Stimulated activated CD4-positive, alpha-beta T cell treated with anti-CD3 and anti-CD28 coated beads, Interleukin-15, amount 100 ng/mL, for 1 hour (primary cell): Measurements from ENCODE around the gene SORCS3.
"Not testable (repeated sequence)": the region's sequence is repeated elsewhere in the genome, so short reads cannot be mapped to it uniquely, and the experiment has no call there.

Source experiments
- DNase-seq, 2 donors: peaks; one replicate each; pipeline ENCODE4 v3.0.0-alpha.2; 2020; ENCODE audit warnings: low read depth in 1 of 2, low spot score in 1 of 2

Gene SORCS3

DNA sequence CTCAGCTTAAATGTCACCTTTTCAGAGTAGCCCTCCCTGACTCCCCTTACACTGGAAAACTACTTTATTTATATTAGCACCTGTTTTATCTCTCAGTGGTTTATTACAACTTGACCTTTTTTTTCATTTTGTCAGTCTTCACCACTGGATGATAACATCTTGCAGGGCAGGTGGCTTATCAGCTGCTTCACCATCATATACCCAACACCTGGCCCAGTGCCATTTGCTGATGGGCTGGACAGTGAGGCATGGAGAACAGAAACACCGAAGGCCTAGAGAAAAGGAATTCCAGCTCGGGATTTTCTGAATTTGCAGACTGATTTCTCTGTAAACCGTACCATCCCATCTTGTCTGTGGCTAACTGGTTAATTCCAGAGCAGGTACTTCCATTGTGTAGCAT lies 48.5 kb downstream of the SORCS3 start:
- no peak for DNase-seq

- DNase-seq: no peak
Observed at GRCh38 chr10:104690101-104690500, 49.0 kb downstream of the SORCS3 start.

DNA sequence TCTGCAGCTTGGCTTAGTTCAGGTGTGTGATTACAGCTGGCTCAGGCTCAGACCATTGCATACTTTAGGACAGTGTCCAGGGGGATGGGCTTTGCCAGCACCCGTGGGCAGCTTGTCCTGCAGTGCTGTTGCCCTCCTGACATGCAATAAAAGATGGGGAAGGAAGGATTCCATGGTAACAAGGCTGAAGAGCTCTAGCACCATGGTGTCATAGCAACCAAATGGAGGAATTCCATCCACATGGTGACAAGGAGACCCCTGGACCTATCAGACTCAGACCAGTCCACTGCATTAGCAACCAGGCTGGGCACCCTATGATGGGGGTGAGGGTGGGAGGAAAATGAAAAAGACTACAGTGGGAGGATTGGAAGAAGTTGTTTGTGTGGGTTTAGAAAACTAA lies 49.9 kb downstream of the SORCS3 start:
- DNase-seq: no peak

GRCh38 chr10:104694074-104694473 lies 53.0 kb downstream of the SORCS3 start:
- no peak for DNase-seq

DNA sequence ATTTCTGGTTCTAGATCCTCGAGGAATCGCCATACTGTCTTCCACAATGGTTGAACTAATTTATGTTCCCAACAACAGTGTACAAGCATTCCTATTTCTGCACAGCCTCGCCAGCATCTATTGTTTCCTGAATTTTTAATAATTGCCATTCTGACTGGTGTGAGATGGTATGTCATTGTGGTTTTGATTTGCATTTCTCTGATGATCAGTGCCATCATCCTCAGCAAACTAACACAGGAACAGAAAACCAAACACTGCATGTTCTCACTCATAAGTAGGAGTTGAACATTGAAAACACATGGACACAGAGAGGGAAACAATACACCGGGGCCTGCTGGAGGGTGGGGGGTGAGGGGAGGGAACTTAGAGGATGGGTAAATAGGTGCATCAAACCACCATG lies 62.2 kb downstream of the SORCS3 start:
- DNase-seq: not testable (repeated sequence)

- DNase-seq: no peak
Observed at GRCh38 chr10:104706886-104707285, 65.8 kb downstream of the SORCS3 start.

GRCh38 chr10:104707602-104708459 lies 66.7 kb downstream of the SORCS3 start:
- DNase-seq: no peak

GRCh38 chr10:104711302-104711721 lies 70.2 kb downstream of the SORCS3 start:
- no peak for DNase-seq

DNA sequence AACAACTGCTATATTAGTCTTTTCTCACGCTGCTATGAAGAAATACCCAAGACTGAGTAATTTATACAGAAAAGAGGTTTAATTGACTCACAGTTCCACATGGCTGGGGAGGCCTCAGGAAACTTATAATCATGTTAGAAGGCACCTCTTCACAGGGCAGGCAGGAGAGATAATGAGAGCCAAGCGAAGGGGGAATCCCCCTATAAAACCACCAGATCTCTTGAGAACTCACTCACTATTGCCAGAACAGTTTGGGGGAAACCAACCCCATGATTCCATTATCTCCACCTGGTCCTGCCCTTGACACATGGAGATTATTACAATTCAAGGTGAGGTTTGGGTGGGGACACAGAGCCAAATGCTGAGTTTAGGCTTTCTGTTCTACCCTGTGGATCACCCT lies 89.5 kb downstream of the SORCS3 start:
- DNase-seq: not testable (repeated sequence)

- DNase-seq: no peak
Observed at GRCh38 chr10:104731192-104731591, 90.1 kb downstream of the SORCS3 start.

DNA sequence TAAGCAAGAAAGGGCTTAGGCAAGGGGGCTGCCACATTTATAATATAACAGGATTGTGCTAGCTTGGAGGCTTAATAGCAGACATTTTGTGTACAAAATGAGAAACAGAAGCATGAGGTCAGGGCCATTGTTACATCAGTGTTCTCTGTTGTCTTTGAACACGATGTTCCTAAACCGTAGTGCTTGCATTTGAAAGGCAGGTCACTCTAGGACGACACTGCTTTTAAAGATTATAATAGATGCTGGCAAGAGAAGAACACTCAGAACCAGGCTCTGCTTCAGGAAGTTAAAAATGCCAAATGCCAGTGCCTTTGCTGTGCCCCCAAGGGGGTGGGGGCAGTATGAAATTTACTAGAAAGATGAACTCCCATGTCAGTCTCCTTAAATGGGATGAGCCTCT lies 91.1 kb downstream of the SORCS3 start:
- no peak for DNase-seq

- no peak for DNase-seq
Observed at GRCh38 chr10:104734433-104734832, 93.3 kb downstream of the SORCS3 start.

DNA sequence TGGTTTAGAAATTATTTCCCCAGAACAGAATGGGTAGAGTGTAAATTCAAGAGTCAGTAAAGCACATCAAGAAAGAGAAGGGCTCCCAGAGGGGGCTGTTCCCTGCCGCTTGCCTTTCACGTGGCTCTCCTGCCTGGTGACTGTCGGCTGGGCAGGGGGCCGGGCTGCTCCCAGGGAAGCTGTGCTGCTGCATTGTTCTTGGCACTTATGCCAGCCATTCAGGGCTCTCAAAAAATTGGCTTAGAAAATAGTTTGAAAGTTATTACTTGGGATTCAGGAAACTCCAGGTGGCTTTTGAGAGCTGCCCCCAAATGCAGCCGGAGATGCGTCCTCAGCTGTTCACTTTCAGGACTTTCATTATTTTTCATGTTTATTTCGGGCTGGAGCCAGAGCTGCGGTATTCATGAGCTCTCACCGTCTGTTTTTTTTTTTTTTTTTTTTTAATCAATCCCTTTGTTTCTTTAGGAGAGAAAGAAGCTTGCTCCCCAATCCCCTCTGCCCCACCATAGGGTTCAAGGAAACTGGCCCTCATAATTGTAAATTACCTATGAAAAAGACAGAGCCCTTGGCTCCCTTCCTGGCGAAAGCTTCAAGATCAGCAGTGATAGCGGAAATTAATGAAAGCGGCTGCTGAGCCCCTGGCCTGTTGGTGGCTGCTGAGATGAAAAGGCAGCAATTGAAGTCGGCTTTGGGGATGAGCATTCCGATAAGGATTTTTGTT lies 94.1 kb downstream of the SORCS3 start:
- no peak for DNase-seq

GRCh38 chr10:104735757-104736391 lies 94.8 kb downstream of the SORCS3 start:
- no peak for DNase-seq

GRCh38 chr10:104741127-104741526 lies 100.0 kb downstream of the SORCS3 start:
- DNase-seq: no peak

GRCh38 chr10:104744052-104744451 lies 103.0 kb downstream of the SORCS3 start:
- no peak for DNase-seq

GRCh38 chr10:104750291-104750690 lies 109.2 kb downstream of the SORCS3 start:
- no peak for DNase-seq

GRCh38 chr10:104762793-104763192 lies 121.7 kb downstream of the SORCS3 start:
- no peak for DNase-seq

GRCh38 chr10:104766341-104766740 lies 125.3 kb downstream of the SORCS3 start:
- no peak for DNase-seq

DNA sequence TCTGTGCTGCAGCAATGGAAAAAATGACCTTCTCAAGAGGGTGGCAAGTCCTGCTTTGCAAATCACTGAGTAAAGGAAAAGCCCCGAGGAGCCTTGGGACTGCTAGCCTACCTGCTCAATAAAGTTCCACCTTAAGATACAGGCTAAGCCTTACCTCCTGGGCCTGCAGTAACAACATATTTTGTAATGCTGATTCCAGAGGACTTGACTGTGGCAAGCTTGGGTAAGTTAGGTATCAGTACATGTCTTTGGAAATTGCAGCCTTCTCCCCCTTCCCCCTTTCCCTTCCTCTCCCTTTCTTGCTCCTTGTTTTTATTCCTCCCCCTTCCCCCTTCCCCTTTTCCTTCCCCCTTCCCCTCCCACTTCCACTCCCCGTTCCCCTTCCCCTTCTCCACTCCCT lies 126.2 kb downstream of the SORCS3 start:
- DNase-seq: no peak

- DNase-seq: no peak
Observed at GRCh38 chr10:104767745-104768144, 126.7 kb downstream of the SORCS3 start.

- DNase-seq: no peak
Observed at GRCh38 chr10:104773105-104773504, 132.0 kb downstream of the SORCS3 start.
